ENCODE data around the gene PCLAF. TPM values are rescaled to one million over a fixed set of nuclear protein-coding genes. Genes with fewer than 3 reads are reported as not detected.

The PCLAF gene
- total and polyA plus RNA-seq, 2 donors (not counting 3 experiments of a cell fraction or from before 2014, with no cell fraction given), result 54.7 to 55.2 TPM

DNA sequence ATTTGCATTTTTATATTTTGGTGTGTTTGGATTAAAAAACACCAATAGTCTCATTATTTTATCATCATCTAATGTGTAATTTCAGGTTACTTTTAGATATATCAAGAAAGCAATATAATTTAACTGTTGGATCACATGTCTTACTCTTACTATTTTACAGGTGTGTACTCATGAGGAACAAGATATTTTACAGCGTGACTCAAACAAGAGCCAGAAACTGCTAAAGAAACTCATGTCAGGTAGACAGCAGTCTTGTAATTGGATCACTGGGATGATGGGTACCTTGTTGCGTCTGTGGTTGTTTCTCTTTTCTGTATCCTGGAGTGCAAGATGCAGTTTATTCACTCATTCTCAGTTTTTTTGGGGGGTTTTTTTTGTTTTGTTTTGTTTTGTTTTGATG lies 19.3 kb upstream of the PCLAF start:
- no peak overlapping the region for H2AFZ ChIP-seq (ENCODE audit: low read depth, low read length)
- no peaks in the 10 kb centered on the region for H3K27me3 ChIP-seq (ENCODE audit: control insufficient read depth in 2 of 2, insufficient read depth in 2 of 2, low read length in 2 of 2)
- DNase-seq (ENCODE audit: low read depth, low spot score), result no peak
- H3K9ac ChIP-seq (replicated peaks; ENCODE audit: extremely low read depth, insufficient read depth, low read length), result no peak overlapping the region
- FAIRE-seq, result no peak
- H3K4me2 ChIP-seq (ENCODE audit: insufficient read depth, low read length), result no peak overlapping the region
- CTCF ChIA-PET, result no interaction called here
- no peak for TF ChIP-seq MYC (IDR thresholded peaks at IDR 0.05; ENCODE audit: low read depth, low read length)
- TF ChIP-seq POLR2AphosphoS5 (IDR thresholded peaks at IDR 0.05; ENCODE audit: insufficient read depth, low read depth, low read length), result no peak
- no peak for TF ChIP-seq EZH2 (IDR thresholded peaks at IDR 0.05; ENCODE audit: borderline replicate concordance, low read depth, low read length, severe bottlenecking)
- no peak for TF ChIP-seq JUN (IDR thresholded peaks at IDR 0.05; ENCODE audit: borderline replicate concordance, insufficient read depth, insufficient read length, low read depth)
- TF ChIP-seq, protein P1, sequence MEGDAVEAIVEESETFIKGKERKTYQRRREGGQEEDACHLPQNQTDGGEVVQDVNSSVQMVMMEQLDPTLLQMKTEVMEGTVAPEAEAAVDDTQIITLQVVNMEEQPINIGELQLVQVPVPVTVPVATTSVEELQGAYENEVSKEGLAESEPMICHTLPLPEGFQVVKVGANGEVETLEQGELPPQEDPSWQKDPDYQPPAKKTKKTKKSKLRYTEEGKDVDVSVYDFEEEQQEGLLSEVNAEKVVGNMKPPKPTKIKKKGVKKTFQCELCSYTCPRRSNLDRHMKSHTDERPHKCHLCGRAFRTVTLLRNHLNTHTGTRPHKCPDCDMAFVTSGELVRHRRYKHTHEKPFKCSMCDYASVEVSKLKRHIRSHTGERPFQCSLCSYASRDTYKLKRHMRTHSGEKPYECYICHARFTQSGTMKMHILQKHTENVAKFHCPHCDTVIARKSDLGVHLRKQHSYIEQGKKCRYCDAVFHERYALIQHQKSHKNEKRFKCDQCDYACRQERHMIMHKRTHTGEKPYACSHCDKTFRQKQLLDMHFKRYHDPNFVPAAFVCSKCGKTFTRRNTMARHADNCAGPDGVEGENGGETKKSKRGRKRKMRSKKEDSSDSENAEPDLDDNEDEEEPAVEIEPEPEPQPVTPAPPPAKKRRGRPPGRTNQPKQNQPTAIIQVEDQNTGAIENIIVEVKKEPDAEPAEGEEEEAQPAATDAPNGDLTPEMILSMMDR (IDR thresholded peaks at IDR 0.05; ENCODE audit: extremely low read depth in 1 of 2, insufficient read depth in 1 of 2, low read depth in 1 of 2, low read length in 2 of 2), result no peak
- TF ChIP-seq, protein P2, sequence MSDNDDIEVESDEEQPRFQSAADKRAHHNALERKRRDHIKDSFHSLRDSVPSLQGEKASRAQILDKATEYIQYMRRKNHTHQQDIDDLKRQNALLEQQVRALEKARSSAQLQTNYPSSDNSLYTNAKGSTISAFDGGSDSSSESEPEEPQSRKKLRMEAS (IDR thresholded peaks at IDR 0.05; ENCODE audit: insufficient read depth, insufficient read length), result no peak
- TF ChIP-seq GATA2 (IDR thresholded peaks at IDR 0.05; ENCODE audit: insufficient read depth, insufficient read length, low read depth, low read length), result no peak
- no peak for TF ChIP-seq FOS (IDR thresholded peaks at IDR 0.05; ENCODE audit: borderline replicate concordance, insufficient read depth, low read length)
- no peak for TF ChIP-seq POLR2A (IDR thresholded peaks at IDR 0.05; ENCODE audit: low read depth, low read length)
- no peaks in the 10 kb centered on the region for H3K9me3 ChIP-seq (replicated peaks; ENCODE audit: control insufficient read depth, insufficient read depth, low read length)
- H3K9me1 ChIP-seq (replicated peaks; ENCODE audit: control insufficient read depth, extremely low read depth, insufficient read depth, low read length), result no peaks in the 10 kb centered on the region
- no peaks in the 10 kb centered on the region for H3K4me1 ChIP-seq (ENCODE audit: control insufficient read depth, extremely low read depth, insufficient read depth, low read length)
- peaks cover 15 to 21% of the 10 kb centered on the region in 2 experiments for H3K36me3 ChIP-seq (ENCODE audit: control insufficient read depth in 2 of 2, extremely low read depth in 1 of 2, insufficient read depth in 2 of 2, low read length in 2 of 2)
- no peak overlapping the region for H3K27ac ChIP-seq (ENCODE audit: insufficient read depth, low read depth, low read length)
- dilution Hi-C loops (cut with MboI; ENCODE audit: extremely low pct_ligation_motif_present, low sequenced_read_pairs) (no loop called here), intact Hi-C loops (cut with micrococcal nuclease) (no loop called here)
- H3K4me3 ChIP-seq (replicated peaks in 1 of 3; ENCODE audit: insufficient read depth in 1 of 3, low read depth in 1 of 3, low read length in 3 of 3), result no peak overlapping the region
- POLR2A ChIA-PET, result no interaction called here
- no peaks in the 10 kb centered on the region for H3K79me2 ChIP-seq (ENCODE audit: control insufficient read depth, insufficient read depth, low read length)
- no TSS peak for BruUV-seq (replicated peaks)
- no peaks in the 10 kb centered on the region for H4K20me1 ChIP-seq (replicated peaks; ENCODE audit: control insufficient read depth, extremely low read depth, insufficient read depth, low read length)

Measured in endothelial cell of umbilical vein (primary cell).